ENCODE results near the gene SGPL1.

The SGPL1 gene

DNA sequence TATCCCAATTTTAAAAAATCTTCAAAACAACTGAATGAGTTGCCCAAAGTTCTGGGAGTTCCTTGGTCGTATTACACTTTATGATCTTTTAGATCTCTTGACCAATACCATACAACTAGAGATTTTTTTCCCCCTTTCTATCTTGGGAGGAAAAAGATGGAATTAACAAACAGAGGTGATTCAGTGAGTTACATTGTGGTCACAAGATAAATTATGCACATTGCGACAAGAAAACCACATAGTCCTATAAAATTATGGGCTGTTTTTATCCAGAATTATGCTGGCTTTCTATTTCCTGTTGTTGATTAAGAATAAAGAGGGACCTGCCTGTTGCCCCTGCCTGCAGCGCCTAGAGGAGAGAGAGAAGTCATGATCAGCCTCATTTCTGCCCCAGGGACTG lies 8.2 kb upstream of the SGPL1 start:
- DNase-seq (ENCODE audit: low read depth in 1 of 2, low spot score in 1 of 2): no peak
- no peak overlapping the region for H3K27ac ChIP-seq (replicated peaks)
- TF ChIP-seq SPI1 (IDR thresholded peaks at IDR 0.05; ENCODE audit: borderline replicate concordance, low read depth) (no peak), REST (IDR thresholded peaks at IDR 0.05; ENCODE audit: insufficient replicate concordance, low read depth) (no peak), GABPA (IDR thresholded peaks at IDR 0.05; ENCODE audit: low read depth) (no peak), POLR2AphosphoS5 (IDR thresholded peaks at IDR 0.05; ENCODE audit: low read depth) (no peak)
- TF ChIP-seq, protein P1, sequence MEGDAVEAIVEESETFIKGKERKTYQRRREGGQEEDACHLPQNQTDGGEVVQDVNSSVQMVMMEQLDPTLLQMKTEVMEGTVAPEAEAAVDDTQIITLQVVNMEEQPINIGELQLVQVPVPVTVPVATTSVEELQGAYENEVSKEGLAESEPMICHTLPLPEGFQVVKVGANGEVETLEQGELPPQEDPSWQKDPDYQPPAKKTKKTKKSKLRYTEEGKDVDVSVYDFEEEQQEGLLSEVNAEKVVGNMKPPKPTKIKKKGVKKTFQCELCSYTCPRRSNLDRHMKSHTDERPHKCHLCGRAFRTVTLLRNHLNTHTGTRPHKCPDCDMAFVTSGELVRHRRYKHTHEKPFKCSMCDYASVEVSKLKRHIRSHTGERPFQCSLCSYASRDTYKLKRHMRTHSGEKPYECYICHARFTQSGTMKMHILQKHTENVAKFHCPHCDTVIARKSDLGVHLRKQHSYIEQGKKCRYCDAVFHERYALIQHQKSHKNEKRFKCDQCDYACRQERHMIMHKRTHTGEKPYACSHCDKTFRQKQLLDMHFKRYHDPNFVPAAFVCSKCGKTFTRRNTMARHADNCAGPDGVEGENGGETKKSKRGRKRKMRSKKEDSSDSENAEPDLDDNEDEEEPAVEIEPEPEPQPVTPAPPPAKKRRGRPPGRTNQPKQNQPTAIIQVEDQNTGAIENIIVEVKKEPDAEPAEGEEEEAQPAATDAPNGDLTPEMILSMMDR (IDR thresholded peaks at IDR 0.05; ENCODE audit: insufficient read depth, low read length): no peak
- no peak overlapping the region for H3K4me3 ChIP-seq (replicated peaks; ENCODE audit: insufficient read depth, low read length)
- no peaks in the 10 kb centered on the region for H3K27me3 ChIP-seq (ENCODE audit: insufficient read depth, poor library complexity, severe bottlenecking)

DNA sequence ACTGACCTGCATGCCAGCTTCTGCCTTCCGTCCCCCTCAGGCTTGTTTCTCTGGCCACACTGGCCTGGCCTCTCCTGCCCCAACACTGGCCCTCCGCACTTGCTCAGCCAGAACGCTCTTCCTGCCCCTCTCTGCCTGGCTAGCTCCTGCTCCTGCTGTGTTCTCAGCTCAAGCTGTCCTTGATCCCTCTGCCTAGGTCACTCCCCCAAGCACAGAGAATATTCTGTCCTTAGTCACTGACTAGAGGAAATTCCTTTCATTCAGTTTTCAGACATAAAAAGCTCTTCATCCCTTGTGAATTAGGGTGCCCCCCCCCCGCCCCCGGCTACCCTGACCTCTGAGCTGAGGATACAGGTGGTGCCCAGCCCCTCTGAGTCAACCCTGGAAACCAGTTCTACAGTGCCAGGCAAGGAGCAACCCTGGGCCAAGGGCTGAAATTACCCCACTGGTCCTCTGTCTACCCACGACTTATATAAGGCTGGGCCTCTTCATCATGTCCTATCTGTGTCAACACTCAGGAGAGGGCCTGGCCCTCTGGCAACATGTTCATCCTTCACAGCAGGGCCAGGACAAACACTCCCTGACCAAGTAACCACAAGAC lies 6.6 kb upstream of the SGPL1 start:
- Histone ChIP-seq H3K27me3 (ENCODE audit: insufficient read depth, poor library complexity, severe bottlenecking) (no peaks in the 10 kb centered on the region), H3K27ac (replicated peaks) (no peak overlapping the region), H3K4me3 (replicated peaks; ENCODE audit: insufficient read depth, low read length) (no peak overlapping the region)
- DNase-seq (ENCODE audit: low read depth in 1 of 2, low spot score in 1 of 2): no peak
- TF ChIP-seq REST (IDR thresholded peaks at IDR 0.05; ENCODE audit: insufficient replicate concordance, low read depth): no peak
- no peak for TF ChIP-seq SPI1 (IDR thresholded peaks at IDR 0.05; ENCODE audit: borderline replicate concordance, low read depth)
- TF ChIP-seq, protein P1 (IDR thresholded peaks at IDR 0.05; ENCODE audit: insufficient read depth, low read length): no peak
- no peak for TF ChIP-seq POLR2AphosphoS5 (IDR thresholded peaks at IDR 0.05; ENCODE audit: low read depth)
- TF ChIP-seq GABPA (IDR thresholded peaks at IDR 0.05; ENCODE audit: low read depth): no peak

DNA sequence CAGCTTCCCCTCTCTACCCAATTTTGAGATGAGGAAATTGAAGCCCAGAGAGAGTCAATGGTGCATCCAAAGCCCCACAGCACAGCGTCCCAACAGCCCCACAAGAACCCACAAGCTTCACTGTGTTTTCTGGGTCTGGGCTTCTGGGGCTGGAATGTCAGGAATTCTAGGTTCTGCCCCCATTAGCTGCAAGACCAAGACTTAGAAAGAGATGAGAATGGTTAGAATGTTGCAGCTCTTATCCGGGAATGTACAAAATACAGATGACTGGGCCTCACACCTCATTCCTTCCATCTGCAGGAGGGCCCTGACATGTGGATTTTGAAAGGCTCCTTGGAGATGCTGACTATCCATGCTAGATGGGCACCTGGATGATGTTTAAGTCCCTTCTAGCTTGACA lies 6.0 kb upstream of the SGPL1 start:
- Histone ChIP-seq H3K27me3 (ENCODE audit: insufficient read depth, poor library complexity, severe bottlenecking) (no peaks in the 10 kb centered on the region), H3K27ac (replicated peaks) (no peak overlapping the region), H3K4me3 (replicated peaks; ENCODE audit: insufficient read depth, low read length) (no peak overlapping the region)
- no peak for DNase-seq (ENCODE audit: low read depth in 1 of 2, low spot score in 1 of 2)
- no peak for TF ChIP-seq REST (IDR thresholded peaks at IDR 0.05; ENCODE audit: insufficient replicate concordance, low read depth)
- no peak for TF ChIP-seq SPI1 (IDR thresholded peaks at IDR 0.05; ENCODE audit: borderline replicate concordance, low read depth)
- TF ChIP-seq GABPA (IDR thresholded peaks at IDR 0.05; ENCODE audit: low read depth): no peak
- TF ChIP-seq, protein P1 (IDR thresholded peaks at IDR 0.05; ENCODE audit: insufficient read depth, low read length): no peak
- no peak for TF ChIP-seq POLR2AphosphoS5 (IDR thresholded peaks at IDR 0.05; ENCODE audit: low read depth)
